HepG2 (cell line): ENCODE measurements around the gene IRF2. TPM values are rescaled to one million over a fixed set of nuclear protein-coding genes. Genes with fewer than 3 reads are reported as not detected.
A peak's percentile ranks its signal among the peaks of the same experiment; 100 is the strongest.

ENCODE experiments used
- AGO1 ChIP-seq: fragments of 200-400 bp; formaldehyde crosslinking; IDR thresholded peaks from 2 replicates; pipeline ENCODE4 v1.6.1; 2017; ENCODE audit warnings: mild to moderate bottlenecking, low read depth, low read length, moderate library complexity; ENCODE audit not compliant: poor library complexity, severe bottlenecking
- ARID2 ChIP-seq: sonication (generic); formaldehyde crosslinking; IDR thresholded peaks from 2 replicates; pipeline ENCODE4 v1.8.1; 2022; ENCODE audit warnings: mild to moderate bottlenecking, missing genetic modification reagents, borderline replicate concordance
- BRCA1 ChIP-seq: sonication (generic); formaldehyde crosslinking; IDR thresholded peaks from 2 replicates; pipeline ENCODE4 v1.4.0; 2020; ENCODE audit warnings: missing genetic modification reagents
- CENPX ChIP-seq: sonication (generic); formaldehyde crosslinking; IDR thresholded peaks from 2 replicates; pipeline ENCODE4 v1.9.0; 2021; ENCODE audit warnings: mild to moderate bottlenecking, missing genetic modification reagents, moderate library complexity
- E2F5 ChIP-seq: sonication (generic); formaldehyde crosslinking; conservative IDR thresholded peaks from 2 replicates; pipeline ENCODE4 v1.4.0; 2020; ENCODE audit warnings: missing genetic modification reagents
- ELF4 ChIP-seq: sonication (generic); formaldehyde crosslinking; IDR thresholded peaks from 2 replicates; pipeline ENCODE4 v1.5.0; 2020; ENCODE audit warnings: missing genetic modification reagents, mild to moderate bottlenecking, moderate library complexity, borderline replicate concordance
- ESRRA ChIP-seq: sonication (generic); formaldehyde crosslinking; IDR thresholded peaks from 2 replicates; pipeline ENCODE4 v1.5.1; 2020; ENCODE audit warnings: mild to moderate bottlenecking, low read depth, missing genetic modification reagents
- FOSL1 ChIP-seq: sonication (generic); formaldehyde crosslinking; IDR thresholded peaks from 2 replicates; pipeline ENCODE4 v1.9.0; 2021; ENCODE audit warnings: missing genetic modification reagents, borderline replicate concordance
- GATA4 ChIP-seq: sonication (generic); IDR thresholded peaks from 2 replicates; pipeline ENCODE4 v1.6.1; 2016; ENCODE audit warnings: antibody characterized with exemption, low read depth, borderline replicate concordance
- HCFC1 ChIP-seq: fragments of 150-350 bp; IDR thresholded peaks from 2 replicates; pipeline ENCODE4 v1.6.1; 2014; ENCODE audit warnings: low read depth, low read length
- KLF6 ChIP-seq: IDR thresholded peaks from 2 replicates; pipeline ENCODE4 v1.8.0; 2016; ENCODE audit warnings: missing biosample characterization, missing genetic modification reagents
- NFKBIZ ChIP-seq: IDR thresholded peaks from 2 replicates; pipeline ENCODE4 v1.6.1; 2018; ENCODE audit warnings: missing genetic modification reagents, missing compliant biosample characterization
- NFRKB ChIP-seq: fragments of 450-650 bp; IDR thresholded peaks from 2 replicates; pipeline ENCODE4 v1.6.1; 2017
- RFXAP ChIP-seq: sonication (generic); formaldehyde crosslinking; IDR thresholded peaks from 2 replicates; pipeline ENCODE4 v1.4.0; 2020; ENCODE audit warnings: missing genetic modification reagents, borderline replicate concordance
- SOX6 ChIP-seq, 2 experiments: fragments of 450-650 bp in 1 of 2; sonication (generic) in 1 of 2; formaldehyde crosslinking in 1 of 2; IDR thresholded peaks; 2 replicates each; pipeline versions ENCODE4 v1.4.0 to v1.6.1; 2017 to 2020; ENCODE audit warnings: antibody characterized with exemption in 1 of 2, mild to moderate bottlenecking in 1 of 2, missing genetic modification reagents in 1 of 2
- SUZ12 ChIP-seq: fragments of 150-350 bp; IDR thresholded peaks from 2 replicates; pipeline ENCODE4 v1.6.1; 2014; ENCODE audit warnings: low read depth, low read length
- YEATS4 ChIP-seq: sonication (generic); formaldehyde crosslinking; IDR thresholded peaks from 2 replicates; pipeline ENCODE4 v1.4.0; 2020; ENCODE audit warnings: missing genetic modification reagents, borderline replicate concordance
- ZFP82 ChIP-seq: sonication (generic); formaldehyde crosslinking; IDR thresholded peaks from 2 replicates; pipeline ENCODE4 v1.5.1; 2020; ENCODE audit warnings: mild to moderate bottlenecking, missing genetic modification reagents, borderline replicate concordance
- ZNF383 ChIP-seq: sonication (generic); formaldehyde crosslinking; IDR thresholded peaks from 2 replicates; pipeline ENCODE4 v1.4.0; 2020; ENCODE audit warnings: missing genetic modification reagents, mild to moderate bottlenecking, borderline replicate concordance
- ZNF672 ChIP-seq: sonication (generic); formaldehyde crosslinking; IDR thresholded peaks from 2 replicates; pipeline ENCODE4 v1.8.1; 2022; ENCODE audit warnings: missing genetic modification reagents
- ZSCAN31 ChIP-seq: sonication (generic); formaldehyde crosslinking; IDR thresholded peaks from 2 replicates; pipeline ENCODE4 v1.5.0; 2020; ENCODE audit warnings: low read depth, mild to moderate bottlenecking, missing genetic modification reagents
- polyA plus RNA-seq, 8 experiments: library from polyadenylated mRNA; depleted of rRNA in 3 of 8; stranded (reverse) in 7 of 8; unstranded in 1 of 8; fragments of >200 nt; fragmentation: Illumina TruSeq in 4 of 8; extraction: Trizol in 4 of 8; gene quantifications; 2 replicates each; pipeline versions ENCODE4 v1.2.1 to v1.2.3, GENCODE V29; 2011 to 2016; ENCODE audit warnings: low read depth in 4 of 8, missing spikeins in 1 of 8, mixed read lengths in 1 of 8; ENCODE audit not compliant: insufficient read depth in 1 of 8
- total RNA-seq, 5 experiments: library from RNA; depleted of rRNA; stranded (reverse); fragments of >200 nt; fragmentation: Illumina TruSeq; extraction: Trizol; gene quantifications; 2 replicates each; pipeline ENCODE4 v1.2.3, GENCODE V29; 2016; ENCODE audit warnings: low read depth in 1 of 5
- TF ChIP-seq, protein P1 (sequence below): sonication (generic); formaldehyde crosslinking; IDR thresholded peaks from 2 replicates; pipeline ENCODE4 v1.8.1; 2022; ENCODE audit warnings: low read depth, mild to moderate bottlenecking, missing genetic modification reagents
- TF ChIP-seq, protein P2 (sequence below): IDR thresholded peaks from 2 replicates; pipeline ENCODE4 v1.6.1; 2016; ENCODE audit warnings: mild to moderate bottlenecking
- TF ChIP-seq, protein P3 (sequence below): sonication (generic); formaldehyde crosslinking; IDR thresholded peaks from 2 replicates; pipeline ENCODE4 v1.4.0; 2020; ENCODE audit warnings: missing genetic modification reagents

Gene IRF2
- total and polyA plus RNA-seq, 2 of the 13 experiments (the other 11 are each of a cell fraction or from before 2014, with no cell fraction given) = 15.5 to 28.8 TPM

DNA sequence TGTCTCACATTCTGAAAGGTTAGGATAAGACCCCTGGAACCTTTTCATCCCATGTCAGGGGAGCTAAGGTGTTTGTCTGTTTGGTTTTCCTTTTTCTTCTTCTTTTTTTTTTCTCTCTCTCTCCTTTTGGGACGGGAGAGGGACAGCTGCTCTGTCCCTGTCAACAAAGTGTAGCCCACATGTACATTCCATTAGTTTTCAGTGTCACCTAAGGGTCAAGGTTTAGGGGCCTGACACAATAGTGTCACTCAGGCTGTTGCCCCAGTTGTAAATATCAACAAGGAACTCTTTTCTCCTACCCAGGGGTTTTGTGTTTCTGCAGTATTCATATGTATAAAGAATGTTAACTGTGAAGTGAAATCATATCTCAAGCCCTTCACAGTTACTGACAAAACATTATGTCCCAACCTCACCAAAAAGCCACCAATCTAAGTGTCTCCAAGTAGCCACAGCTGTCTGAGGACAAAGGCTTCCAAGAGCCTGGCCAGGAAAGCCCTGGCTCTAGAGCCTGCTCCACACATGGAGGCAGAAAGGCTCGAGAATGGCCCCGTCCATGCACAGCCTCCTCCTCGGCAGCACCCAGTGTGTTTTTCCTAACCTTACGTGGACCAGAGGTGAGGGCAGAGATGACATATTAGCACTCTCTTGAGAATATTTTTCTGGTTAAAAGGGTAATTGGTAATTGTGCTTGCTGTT is 9.4 kb downstream of the IRF2 start (continued):
- TF ChIP-seq, protein P1, sequence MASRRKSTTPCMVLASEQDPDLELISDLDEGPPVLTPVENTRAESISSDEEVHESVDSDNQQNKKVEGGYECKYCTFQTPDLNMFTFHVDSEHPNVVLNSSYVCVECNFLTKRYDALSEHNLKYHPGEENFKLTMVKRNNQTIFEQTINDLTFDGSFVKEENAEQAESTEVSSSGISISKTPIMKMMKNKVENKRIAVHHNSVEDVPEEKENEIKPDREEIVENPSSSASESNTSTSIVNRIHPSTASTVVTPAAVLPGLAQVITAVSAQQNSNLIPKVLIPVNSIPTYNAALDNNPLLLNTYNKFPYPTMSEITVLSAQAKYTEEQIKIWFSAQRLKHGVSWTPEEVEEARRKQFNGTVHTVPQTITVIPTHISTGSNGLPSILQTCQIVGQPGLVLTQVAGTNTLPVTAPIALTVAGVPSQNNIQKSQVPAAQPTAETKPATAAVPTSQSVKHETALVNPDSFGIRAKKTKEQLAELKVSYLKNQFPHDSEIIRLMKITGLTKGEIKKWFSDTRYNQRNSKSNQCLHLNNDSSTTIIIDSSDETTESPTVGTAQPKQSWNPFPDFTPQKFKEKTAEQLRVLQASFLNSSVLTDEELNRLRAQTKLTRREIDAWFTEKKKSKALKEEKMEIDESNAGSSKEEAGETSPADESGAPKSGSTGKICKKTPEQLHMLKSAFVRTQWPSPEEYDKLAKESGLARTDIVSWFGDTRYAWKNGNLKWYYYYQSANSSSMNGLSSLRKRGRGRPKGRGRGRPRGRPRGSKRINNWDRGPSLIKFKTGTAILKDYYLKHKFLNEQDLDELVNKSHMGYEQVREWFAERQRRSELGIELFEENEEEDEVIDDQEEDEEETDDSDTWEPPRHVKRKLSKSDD (CRISPR knock-in tag) = no peak
- no peak for TF ChIP-seq RFXAP (CRISPR knock-in tag)
- TF ChIP-seq, protein P2, sequence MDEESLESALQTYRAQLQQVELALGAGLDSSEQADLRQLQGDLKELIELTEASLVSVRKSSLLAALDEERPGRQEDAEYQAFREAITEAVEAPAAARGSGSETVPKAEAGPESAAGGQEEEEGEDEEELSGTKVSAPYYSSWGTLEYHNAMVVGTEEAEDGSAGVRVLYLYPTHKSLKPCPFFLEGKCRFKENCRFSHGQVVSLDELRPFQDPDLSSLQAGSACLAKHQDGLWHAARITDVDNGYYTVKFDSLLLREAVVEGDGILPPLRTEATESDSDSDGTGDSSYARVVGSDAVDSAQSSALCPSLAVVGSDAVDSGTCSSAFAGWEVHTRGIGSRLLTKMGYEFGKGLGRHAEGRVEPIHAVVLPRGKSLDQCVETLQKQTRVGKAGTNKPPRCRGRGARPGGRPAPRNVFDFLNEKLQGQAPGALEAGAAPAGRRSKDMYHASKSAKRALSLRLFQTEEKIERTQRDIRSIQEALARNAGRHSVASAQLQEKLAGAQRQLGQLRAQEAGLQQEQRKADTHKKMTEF (CRISPR knock-in tag) = peak; percentile 73
- no peak for TF ChIP-seq YEATS4 (CRISPR knock-in tag)
- TF ChIP-seq ARID2 = no peak
- TF ChIP-seq NFKBIZ (CRISPR knock-in tag) = 0 out of 2 replicates have a peak, but pooled peaks have one; percentile 76
- TF ChIP-seq ZNF672 (CRISPR knock-in tag) = no peak
- no peak for TF ChIP-seq SUZ12
- TF ChIP-seq ESRRA (CRISPR knock-in tag) = no peak
- TF ChIP-seq, protein P3, sequence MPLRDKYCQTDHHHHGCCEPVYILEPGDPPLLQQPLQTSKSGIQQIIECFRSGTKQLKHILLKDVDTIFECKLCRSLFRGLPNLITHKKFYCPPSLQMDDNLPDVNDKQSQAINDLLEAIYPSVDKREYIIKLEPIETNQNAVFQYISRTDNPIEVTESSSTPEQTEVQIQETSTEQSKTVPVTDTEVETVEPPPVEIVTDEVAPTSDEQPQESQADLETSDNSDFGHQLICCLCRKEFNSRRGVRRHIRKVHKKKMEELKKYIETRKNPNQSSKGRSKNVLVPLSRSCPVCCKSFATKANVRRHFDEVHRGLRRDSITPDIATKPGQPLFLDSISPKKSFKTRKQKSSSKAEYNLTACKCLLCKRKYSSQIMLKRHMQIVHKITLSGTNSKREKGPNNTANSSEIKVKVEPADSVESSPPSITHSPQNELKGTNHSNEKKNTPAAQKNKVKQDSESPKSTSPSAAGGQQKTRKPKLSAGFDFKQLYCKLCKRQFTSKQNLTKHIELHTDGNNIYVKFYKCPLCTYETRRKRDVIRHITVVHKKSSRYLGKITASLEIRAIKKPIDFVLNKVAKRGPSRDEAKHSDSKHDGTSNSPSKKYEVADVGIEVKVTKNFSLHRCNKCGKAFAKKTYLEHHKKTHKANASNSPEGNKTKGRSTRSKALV = no peak
- no peak for TF ChIP-seq AGO1
- TF ChIP-seq BRCA1 (CRISPR knock-in tag) = no peak
- TF ChIP-seq GATA4 = no peak
- TF ChIP-seq KLF6 (CRISPR knock-in tag) = 0 out of 2 replicates have a peak, but pooled peaks have one; percentile 69
- TF ChIP-seq NFRKB = no peak
- no peak for TF ChIP-seq SOX6 (IDR thresholded peaks at IDR 0.05)
- TF ChIP-seq SOX6 (CRISPR knock-in tag; IDR thresholded peaks at IDR 0.05) = peak; percentile 96
- no peak for TF ChIP-seq ZFP82 (CRISPR knock-in tag)
- TF ChIP-seq FOSL1 (CRISPR knock-in tag) = no peak
- TF ChIP-seq ZSCAN31 (CRISPR knock-in tag) = no peak
- TF ChIP-seq E2F5 (CRISPR knock-in tag) = no peak
- TF ChIP-seq CENPX (CRISPR knock-in tag) = no peak
- TF ChIP-seq HCFC1 = no peak
- no peak for TF ChIP-seq ELF4 (CRISPR knock-in tag)
- TF ChIP-seq ZNF383 (CRISPR knock-in tag) = no peak
